ENCODE data around the gene STX12.
"Not testable (repeated sequence)": the region's sequence is repeated elsewhere in the genome, so short reads cannot be mapped to it uniquely, and the experiment has no call there.

The STX12 gene

GRCh38 chr1:27772932-27773825 is at the start of gene STX12:
TSS of gene STX12 (plus strand) at chr1:27773219. CDS start at chr1:27773308, 89 bp downstream.
- DNase-seq: peak; percentile 98

- no peak for DNase-seq
Observed at GRCh38 chr1:27724961-27725373, 48.1 kb upstream of the STX12 start.

GRCh38 chr1:27725374-27726172 is 47.4 kb upstream of the STX12 start, which contains the start of gene FAM76A:
TSS of gene FAM76A (plus strand) at chr1:27725961. CDS start at chr1:27726081, 120 bp downstream.
- peak; percentile 100 for DNase-seq

- DNase-seq: no peak
Observed at GRCh38 chr1:27726173-27727044, 46.6 kb upstream of the STX12 start.

GRCh38 chr1:27727126-27727525 is 45.9 kb upstream of the STX12 start:
- DNase-seq: no peak

- no peak for DNase-seq
Observed at GRCh38 chr1:27736252-27736651, 36.8 kb upstream of the STX12 start.

- DNase-seq: no peak
Observed at GRCh38 chr1:27741121-27741520, 31.9 kb upstream of the STX12 start.

- DNase-seq: no peak
Observed at GRCh38 chr1:27744556-27744955, 28.5 kb upstream of the STX12 start.

GRCh38 chr1:27745466-27745865 is 27.6 kb upstream of the STX12 start:
- DNase-seq: no peak

- DNase-seq: no peak
Observed at GRCh38 chr1:27752360-27752759, 20.7 kb upstream of the STX12 start.

GRCh38 chr1:27755286-27755685 is 17.7 kb upstream of the STX12 start:
- no peak for DNase-seq

- DNase-seq: no peak
Observed at GRCh38 chr1:27755865-27756264, 17.2 kb upstream of the STX12 start.

GRCh38 chr1:27759236-27759635 is 13.8 kb upstream of the STX12 start:
- no peak for DNase-seq

GRCh38 chr1:27760426-27760825 is 12.6 kb upstream of the STX12 start:
- no peak for DNase-seq

- DNase-seq: no peak
Observed at GRCh38 chr1:27762033-27762432, 11.0 kb upstream of the STX12 start.

- no peak for DNase-seq
Observed at GRCh38 chr1:27763358-27763757, 9.7 kb upstream of the STX12 start.

- DNase-seq: no peak
Observed at GRCh38 chr1:27770293-27770830, 2.7 kb upstream of the STX12 start.

GRCh38 chr1:27772036-27772931 is 735 bp upstream of the STX12 start:
- no peak for DNase-seq

- peak; percentile 32 for DNase-seq
Observed at GRCh38 chr1:27773826-27774445, 917 bp downstream of the STX12 start.

GRCh38 chr1:27774654-27775053 is 1.6 kb downstream of the STX12 start:
- DNase-seq: no peak

- not testable (repeated sequence) for DNase-seq
Observed at GRCh38 chr1:27775336-27775735, 2.3 kb downstream of the STX12 start.

All from kidney glomerular epithelial cell (primary cell).